Endodermal cell (in vitro differentiated cells): ENCODE results near the gene ARHGAP6. TPM values are rescaled to one million over a fixed set of nuclear protein-coding genes. Genes with fewer than 3 reads are reported as not detected.

Experiments
- DNase-seq: peaks from one replicate; pipeline ENCODE4 v3.0.0-alpha.2; 2017
- H3K27ac ChIP-seq: 2 replicates; pipeline ENCODE4 v1.5.1; 2013; ENCODE audit warnings: mild to moderate bottlenecking, low read depth, low read length, moderate library complexity
- H3K27me3 ChIP-seq: 2 replicates; pipeline ENCODE4 v1.6.1; 2013; ENCODE audit warnings: mild to moderate bottlenecking, low read length, moderate library complexity; ENCODE audit not compliant: insufficient read depth, control insufficient read depth, poor library complexity, severe bottlenecking
- H3K36me3 ChIP-seq: 2 replicates; pipeline ENCODE4 v1.7.0; 2013; ENCODE audit warnings: mild to moderate bottlenecking, low read length, moderate library complexity; ENCODE audit not compliant: control insufficient read depth, insufficient read depth
- H3K4me1 ChIP-seq: one replicate; pipeline ENCODE4 v1.7.0; 2013; ENCODE audit warnings: low read length; ENCODE audit not compliant: control insufficient read depth, insufficient read depth
- H3K4me3 ChIP-seq: 2 replicates; pipeline ENCODE4 v1.5.1; 2013; ENCODE audit warnings: mild to moderate bottlenecking, low read length, moderate library complexity
- H3K9ac ChIP-seq: 2 replicates; pipeline ENCODE4 v1.6.1; 2013; ENCODE audit warnings: mild to moderate bottlenecking, low read length, moderate library complexity; ENCODE audit not compliant: poor library complexity, severe bottlenecking; ENCODE audit errors: extremely low read depth
- H3K9me3 ChIP-seq: 2 replicates; pipeline ENCODE4 v1.6.1; 2013; ENCODE audit warnings: mild to moderate bottlenecking, low read length, moderate library complexity; ENCODE audit not compliant: control insufficient read depth
- H3K27ac Mint-ChIP-seq: 2 replicates; pipeline ENCODE4 v1.8.0; 2020; ENCODE audit warnings: mixed read lengths
- H3K27me3 Mint-ChIP-seq: 2 replicates; pipeline ENCODE4 v1.8.0; 2021; ENCODE audit warnings: mild to moderate bottlenecking, mixed read lengths; ENCODE audit not compliant: insufficient read depth
- H3K36me3 Mint-ChIP-seq: 2 replicates; pipeline ENCODE4 v1.8.0; 2020; ENCODE audit warnings: low read depth, mixed read lengths
- H3K4me1 Mint-ChIP-seq: 2 replicates; pipeline ENCODE4 v1.8.0; 2020; ENCODE audit warnings: mixed read lengths
- H3K4me3 Mint-ChIP-seq: 2 replicates; pipeline ENCODE4 v1.8.0; 2020; ENCODE audit warnings: mild to moderate bottlenecking, moderate library complexity, mixed read lengths
- H3K9me3 Mint-ChIP-seq: 2 replicates; pipeline ENCODE4 v1.8.0; 2020; ENCODE audit warnings: mild to moderate bottlenecking, mixed read lengths
- WGBS, 2 experiments: methylation state at CpG; one replicate each; pipeline versions ENCODE4 v1.1.5 to v1.1.7; 2013; ENCODE audit warnings: missing lambda C conversion rate in 2 of 2, mixed read lengths in 1 of 2; ENCODE audit not compliant: insufficient coverage in 1 of 2, insufficient read length in 1 of 2; 5-methylcytosine and 5-hydroxymethylcytosine counted together
- total RNA-seq, 2 donors: library from RNA; stranded (reverse); fragmentation: NEBNext Ultra II Directional in 1 of 2; extraction: Animal tissue kit (Norgen Biotek cat#: 25700) in 1 of 2; gene quantifications; 2 replicates in 1 of 2; 3 replicates in 1 of 2; pipeline ENCODE4 v1.2.1, GENCODE V29; 2021
- TF ChIP-seq, protein P1 (sequence below): fragments of 200-600 bp; sonication (generic); conservative IDR thresholded peaks from 2 replicates; pipeline ENCODE4 v1.5.0; 2021; ENCODE audit warnings: antibody characterized with exemption, mild to moderate bottlenecking

Gene ARHGAP6
- total RNA-seq, 2 donors from 2014 or later, result 0.48 to 0.73 TPM

DNA sequence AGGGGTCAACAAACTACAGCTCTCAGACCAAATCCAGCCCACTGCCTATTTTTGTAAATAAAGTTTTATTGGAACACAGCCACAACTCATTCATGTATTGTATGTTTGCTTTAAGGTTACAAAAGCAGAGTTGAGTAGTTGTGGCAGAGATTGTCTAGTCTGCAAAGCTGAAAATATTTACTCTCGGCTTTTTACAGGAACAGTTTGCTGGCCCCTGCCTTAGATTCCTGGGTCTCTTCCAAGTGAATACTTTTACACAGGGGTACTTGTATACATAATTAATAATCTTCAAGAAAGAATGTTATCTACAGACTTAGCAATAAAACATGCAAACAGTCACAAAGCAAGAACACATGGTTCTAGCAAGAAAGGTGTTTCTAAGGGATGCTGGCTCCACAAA, 218.3 kb downstream of the ARHGAP6 start:
- Histone ChIP-seq H3K9me3 (no peaks in the 10 kb centered on the region), H3K27ac (no peak overlapping the region), H3K9ac (no peak overlapping the region), H3K4me1 (no peaks in the 10 kb centered on the region), H3K27me3 (no peaks in the 10 kb centered on the region), H3K4me3 (no peak overlapping the region), H3K36me3 (no peaks in the 10 kb centered on the region)
- no CpG with 5 or more reads among the region's 1 CpG for WGBS, 2 experiments
- no peaks in the 10 kb centered on the region for H3K36me3 Mint-ChIP-seq
- no peaks in the 10 kb centered on the region for H3K27me3 Mint-ChIP-seq
- no peak for DNase-seq
- H3K4me1 Mint-ChIP-seq, result no peaks in the 10 kb centered on the region
- TF ChIP-seq, protein P1, sequence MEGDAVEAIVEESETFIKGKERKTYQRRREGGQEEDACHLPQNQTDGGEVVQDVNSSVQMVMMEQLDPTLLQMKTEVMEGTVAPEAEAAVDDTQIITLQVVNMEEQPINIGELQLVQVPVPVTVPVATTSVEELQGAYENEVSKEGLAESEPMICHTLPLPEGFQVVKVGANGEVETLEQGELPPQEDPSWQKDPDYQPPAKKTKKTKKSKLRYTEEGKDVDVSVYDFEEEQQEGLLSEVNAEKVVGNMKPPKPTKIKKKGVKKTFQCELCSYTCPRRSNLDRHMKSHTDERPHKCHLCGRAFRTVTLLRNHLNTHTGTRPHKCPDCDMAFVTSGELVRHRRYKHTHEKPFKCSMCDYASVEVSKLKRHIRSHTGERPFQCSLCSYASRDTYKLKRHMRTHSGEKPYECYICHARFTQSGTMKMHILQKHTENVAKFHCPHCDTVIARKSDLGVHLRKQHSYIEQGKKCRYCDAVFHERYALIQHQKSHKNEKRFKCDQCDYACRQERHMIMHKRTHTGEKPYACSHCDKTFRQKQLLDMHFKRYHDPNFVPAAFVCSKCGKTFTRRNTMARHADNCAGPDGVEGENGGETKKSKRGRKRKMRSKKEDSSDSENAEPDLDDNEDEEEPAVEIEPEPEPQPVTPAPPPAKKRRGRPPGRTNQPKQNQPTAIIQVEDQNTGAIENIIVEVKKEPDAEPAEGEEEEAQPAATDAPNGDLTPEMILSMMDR, result no peak
- H3K27ac Mint-ChIP-seq, result no peak overlapping the region
- H3K9me3 Mint-ChIP-seq, result peaks cover 28% of the 10 kb centered on the region
- no peak overlapping the region for H3K4me3 Mint-ChIP-seq

DNA sequence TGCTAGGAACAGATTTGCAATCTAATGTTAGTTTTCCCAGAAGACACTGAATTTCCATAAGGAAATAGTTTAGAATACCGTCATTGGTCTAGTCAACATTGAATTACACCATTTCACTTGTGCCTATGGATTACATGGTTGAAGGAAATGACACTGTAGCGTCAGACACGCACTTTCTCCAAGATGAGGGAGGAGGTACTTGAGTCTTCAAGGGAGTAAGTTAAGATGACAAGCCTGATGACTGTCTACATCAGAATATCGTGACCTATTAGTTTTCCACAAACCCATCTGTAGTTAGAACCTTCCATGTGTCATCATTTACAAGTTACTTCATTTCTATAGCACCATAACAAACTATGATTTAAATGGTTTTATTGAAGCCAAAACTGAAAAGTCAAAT, 218.8 kb downstream of the ARHGAP6 start:
- no peaks in the 10 kb centered on the region for H3K27me3 ChIP-seq
- no peaks in the 10 kb centered on the region for H3K4me1 ChIP-seq
- H3K36me3 ChIP-seq, result no peaks in the 10 kb centered on the region
- Mint-ChIP-seq H3K36me3 (no peaks in the 10 kb centered on the region), H3K4me1 (no peaks in the 10 kb centered on the region), H3K27me3 (no peaks in the 10 kb centered on the region), H3K9me3 (peaks cover 30% of the 10 kb centered on the region), H3K4me3 (no peak overlapping the region), H3K27ac (no peak overlapping the region)
- no peak overlapping the region for H3K27ac ChIP-seq
- TF ChIP-seq, protein P1, result no peak
- H3K9ac ChIP-seq, result no peak overlapping the region
- no peak overlapping the region for H3K4me3 ChIP-seq
- 94% methylated on average over 4 of the region's 4 CpGs; no CpG with 5 or more reads in 1 of the 2 experiments for WGBS, 2 experiments
- H3K9me3 ChIP-seq, result no peaks in the 10 kb centered on the region
- DNase-seq, result no peak

DNA sequence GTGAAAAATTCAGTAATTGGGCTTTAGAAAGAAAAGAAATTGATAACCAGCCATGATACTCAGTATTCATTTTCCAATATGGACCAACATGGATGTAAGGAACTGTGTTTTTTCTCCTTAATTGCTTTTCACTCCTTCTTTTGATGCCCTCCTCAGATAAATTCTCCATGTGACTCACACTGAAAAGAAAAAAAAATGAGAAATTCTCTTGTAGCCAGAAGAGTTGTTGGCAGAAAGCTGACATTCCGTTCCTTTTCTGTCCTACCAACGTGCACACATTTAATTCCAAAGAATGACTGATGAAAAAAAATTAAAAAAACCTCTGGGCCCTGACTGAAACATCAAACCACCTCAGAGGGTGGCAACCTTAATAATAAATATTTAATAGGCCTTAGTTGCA, 219.4 kb downstream of the ARHGAP6 start:
- Histone ChIP-seq H3K27me3 (no peaks in the 10 kb centered on the region), H3K4me1 (no peaks in the 10 kb centered on the region), H3K4me3 (no peak overlapping the region), H3K9me3 (no peaks in the 10 kb centered on the region), H3K9ac (no peak overlapping the region), H3K27ac (no peak overlapping the region), H3K36me3 (no peaks in the 10 kb centered on the region)
- DNase-seq, result no peak
- TF ChIP-seq, protein P1, result no peak
- Mint-ChIP-seq H3K9me3 (peaks cover 26% of the 10 kb centered on the region), H3K36me3 (no peaks in the 10 kb centered on the region), H3K27ac (no peak overlapping the region), H3K4me1 (no peaks in the 10 kb centered on the region), H3K27me3 (no peaks in the 10 kb centered on the region), H3K4me3 (no peak overlapping the region)
- WGBS, 2 experiments, result 100% methylated on average over 2 of the region's 2 CpGs; no CpG with 5 or more reads in 1 of the 2 experiments
